DND-41 (cell line): ENCODE measurements around the gene PRKCZ.

Experiments used
- EZH2 ChIP-seq: IDR thresholded peaks from 3 replicates; pipeline ENCODE4 v1.6.1; 2012; ENCODE audit warnings: borderline replicate concordance, low read depth, mild to moderate bottlenecking, moderate library complexity, low read length, inconsistent platforms; ENCODE audit not compliant: severe bottlenecking
- TF ChIP-seq, protein P1 (sequence below): IDR thresholded peaks from 2 replicates; pipeline ENCODE4 v1.5.1; 2012; ENCODE audit warnings: borderline replicate concordance, low read length, moderate library complexity, mild to moderate bottlenecking; ENCODE audit not compliant: poor library complexity, severe bottlenecking; ENCODE audit errors: extremely low read depth

DNA sequence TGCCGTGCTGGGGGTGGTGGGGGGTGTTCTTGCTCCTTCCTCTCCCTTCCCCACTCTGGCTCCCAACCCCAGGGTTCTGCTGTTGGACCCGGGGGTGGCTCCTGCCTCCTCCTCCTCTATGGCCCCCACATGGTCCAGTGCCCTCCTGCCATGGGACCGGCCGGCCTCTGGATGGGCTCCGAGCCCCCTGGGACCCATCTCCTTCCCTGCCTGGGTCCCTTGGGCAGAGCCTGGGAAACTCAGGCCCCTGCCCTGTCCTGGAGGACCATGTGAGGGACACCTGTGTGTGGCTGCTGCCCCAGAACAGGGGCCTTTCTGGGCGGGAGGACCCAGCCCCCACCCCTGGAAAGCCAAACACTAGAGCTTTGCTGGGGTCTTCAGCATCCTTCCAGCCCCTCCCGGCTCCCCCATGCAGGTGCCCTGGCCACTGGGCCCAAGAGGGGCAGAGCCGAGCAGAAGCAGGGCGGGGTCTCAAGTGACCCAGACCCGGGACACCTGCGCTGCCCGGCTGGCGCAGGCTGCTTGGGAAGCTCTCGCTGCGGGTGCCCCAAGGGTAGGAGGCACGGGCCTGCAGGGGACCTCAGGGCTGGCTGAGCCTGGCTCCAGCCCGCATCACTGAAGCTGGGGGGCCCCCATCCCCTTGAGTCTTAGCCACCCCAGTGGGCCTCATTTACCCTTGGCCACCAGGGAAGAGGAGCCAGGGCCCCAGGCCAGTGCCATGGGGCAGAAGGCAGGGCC lies 146.9 kb downstream of the PRKCZ start:
- no peak for TF ChIP-seq EZH2
- TF ChIP-seq, protein P1, sequence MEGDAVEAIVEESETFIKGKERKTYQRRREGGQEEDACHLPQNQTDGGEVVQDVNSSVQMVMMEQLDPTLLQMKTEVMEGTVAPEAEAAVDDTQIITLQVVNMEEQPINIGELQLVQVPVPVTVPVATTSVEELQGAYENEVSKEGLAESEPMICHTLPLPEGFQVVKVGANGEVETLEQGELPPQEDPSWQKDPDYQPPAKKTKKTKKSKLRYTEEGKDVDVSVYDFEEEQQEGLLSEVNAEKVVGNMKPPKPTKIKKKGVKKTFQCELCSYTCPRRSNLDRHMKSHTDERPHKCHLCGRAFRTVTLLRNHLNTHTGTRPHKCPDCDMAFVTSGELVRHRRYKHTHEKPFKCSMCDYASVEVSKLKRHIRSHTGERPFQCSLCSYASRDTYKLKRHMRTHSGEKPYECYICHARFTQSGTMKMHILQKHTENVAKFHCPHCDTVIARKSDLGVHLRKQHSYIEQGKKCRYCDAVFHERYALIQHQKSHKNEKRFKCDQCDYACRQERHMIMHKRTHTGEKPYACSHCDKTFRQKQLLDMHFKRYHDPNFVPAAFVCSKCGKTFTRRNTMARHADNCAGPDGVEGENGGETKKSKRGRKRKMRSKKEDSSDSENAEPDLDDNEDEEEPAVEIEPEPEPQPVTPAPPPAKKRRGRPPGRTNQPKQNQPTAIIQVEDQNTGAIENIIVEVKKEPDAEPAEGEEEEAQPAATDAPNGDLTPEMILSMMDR: no peak
